Measurements from ENCODE around the gene BAZ2A. TPM values are rescaled to one million over a fixed set of nuclear protein-coding genes. Genes with fewer than 3 reads are reported as not detected.
A peak's percentile ranks its signal among the peaks of the same experiment; 100 is the strongest.

The BAZ2A gene
- polyA plus RNA-seq, 2 of the 4 experiments (the other 2 are of a cell fraction), result 41.7 to 59.4 TPM

- TF ChIP-seq POLR2AphosphoS2 (conservative IDR thresholded peaks at IDR 0.05; ENCODE audit: low read length) (no peak), HDAC2 (IDR thresholded peaks at IDR 0.05) (no peak)
Measured at GRCh38 chr12:56645717-56646446, 15.8 kb upstream of the BAZ2A start, which contains the start of gene ATP5F1B (continued).

- peak overlapping the region; percentile 79 for H3K4me2 ChIP-seq
- no peak for ATAC-seq
- peak overlapping the region; percentile 88 to 91 for H3K27ac ChIP-seq
- H3K4me1 ChIP-seq, result peaks cover 17% of the 10 kb centered on the region; the same call in 2 of the 3 replicates
- POLR2A ChIA-PET, result interaction anchor here (0.6 to 2.2 kb wide), 4 partner anchors 9 to 61 kb away, joined by 4 to 22 read pairs (median 12); partner anchors contain the start of gene PTGES3
- no peak for DNase-seq (ENCODE audit: low read depth in 1 of 2, low spot score in 1 of 2)
- no peak for FAIRE-seq
- H3K4me3 ChIP-seq, result peak overlapping the region; percentile 78
- 1% methylated on average over 29 of the region's 29 CpGs for WGBS (ENCODE audit: missing lambda C conversion rate)
- CTCF ChIA-PET, result interaction anchor here (0.8 to 4.3 kb wide), 3 partner anchors 9 to 38 kb away, joined by 3 to 37 read pairs (median 3); no protein-coding TSS in a partner anchor
- H3K9me3 ChIP-seq, result no peaks in the 10 kb centered on the region
- TF ChIP-seq RCOR1 (IDR thresholded peaks at IDR 0.05; ENCODE audit: low read depth, low read length) (no peak), FOXS1 (CRISPR knock-in tag; IDR thresholded peaks at IDR 0.05) (no peak), GATA3 (IDR thresholded peaks at IDR 0.05; ENCODE audit: borderline replicate concordance) (0 out of 2 replicates have a peak, but pooled peaks have one; percentile 19), SMC3 (IDR thresholded peaks at IDR 0.05) (no peak), REST (IDR thresholded peaks at IDR 0.05) (no peak)
Measured at GRCh38 chr12:56645201-56645716, 15.1 kb upstream of the BAZ2A start.

GRCh38 chr12:56644654-56645053, 14.5 kb upstream of the BAZ2A start:
- Histone ChIP-seq H3K4me2 (peak overlapping the region; percentile 79), H3K9me3 (no peaks in the 10 kb centered on the region), H3K4me3 (peak overlapping the region; percentile 78), H3K4me1 (peaks cover 17% of the 10 kb centered on the region; the same call in 2 of the 3 replicates), H3K27ac (peak overlapping the region; percentile 88 to 91)
- ChIA-PET POLR2A (interaction anchor here (1.1 kb wide), 1 partner anchor 10 kb away, joined by 4 read pairs; no protein-coding TSS in a partner anchor), CTCF (interaction anchor here (0.5 to 4.3 kb wide), 4 partner anchors 9 to 744 kb away, joined by 3 to 37 read pairs (median 3); no protein-coding TSS in a partner anchor)
- ATAC-seq (no peak), FAIRE-seq (no peak), DNase-seq (ENCODE audit: low read depth in 1 of 2, low spot score in 1 of 2) (no peak)
- no peak for TF ChIP-seq ESRRA (IDR thresholded peaks at IDR 0.05; ENCODE audit: borderline replicate concordance, low read length)
- no peak for TF ChIP-seq BCL3 (IDR thresholded peaks at IDR 0.05)
- no peak for TF ChIP-seq RNF2 (IDR thresholded peaks at IDR 0.05; ENCODE audit: borderline replicate concordance, low read depth)
- TF ChIP-seq JUN (IDR thresholded peaks at IDR 0.05), result no peak
- no peak for TF ChIP-seq MAZ (IDR thresholded peaks at IDR 0.05; ENCODE audit: borderline replicate concordance, low read depth, low read length)
- TF ChIP-seq PBX3 (IDR thresholded peaks at IDR 0.05), result no peak
- TF ChIP-seq HOXB5 (CRISPR knock-in tag; IDR thresholded peaks at IDR 0.05), result no peak
- TF ChIP-seq EP300 (IDR thresholded peaks at IDR 0.05), result no peak
- TF ChIP-seq SREBF2 (IDR thresholded peaks at IDR 0.05), result no peak
- TF ChIP-seq BHLHE40 (IDR thresholded peaks at IDR 0.05; ENCODE audit: low read depth, low read length), result no peak
- no peak for TF ChIP-seq POLR2AphosphoS2 (conservative IDR thresholded peaks at IDR 0.05; ENCODE audit: low read length)
- TF ChIP-seq KDM1A (IDR thresholded peaks at IDR 0.05; ENCODE audit: low read depth), result no peak
- TF ChIP-seq SMC3 (IDR thresholded peaks at IDR 0.05), result no peak
- TF ChIP-seq NFE2L2 (conservative IDR thresholded peaks at IDR 0.05; ENCODE audit: low read length), result no peak
- no peak for TF ChIP-seq CBX8 (IDR thresholded peaks at IDR 0.05)
- TF ChIP-seq FOXS1 (CRISPR knock-in tag; IDR thresholded peaks at IDR 0.05), result no peak
- no peak for TF ChIP-seq NR3C1 (IDR thresholded peaks at IDR 0.05)
- TF ChIP-seq GATA3 (IDR thresholded peaks at IDR 0.05; ENCODE audit: borderline replicate concordance), result no peak
- WGBS (ENCODE audit: missing lambda C conversion rate), result 23% methylated on average over 4 of the region's 4 CpGs

All from A549 (cell line).